HG03432 (cell line): ENCODE data around the gene TAS2R60.
"Not testable (repeated sequence)": the region's sequence is repeated elsewhere in the genome, so short reads cannot be mapped to it uniquely, and the experiment has no call there.

Experiments
- ATAC-seq: cut with Tn5 transposase; IDR thresholded peaks from one replicate; pipeline ENCODE4 v1.9.1; 2021; ENCODE audit warnings: mild to moderate bottlenecking, moderate library complexity; ENCODE audit not compliant: unreplicated experiment

The TAS2R60 gene, protein sequence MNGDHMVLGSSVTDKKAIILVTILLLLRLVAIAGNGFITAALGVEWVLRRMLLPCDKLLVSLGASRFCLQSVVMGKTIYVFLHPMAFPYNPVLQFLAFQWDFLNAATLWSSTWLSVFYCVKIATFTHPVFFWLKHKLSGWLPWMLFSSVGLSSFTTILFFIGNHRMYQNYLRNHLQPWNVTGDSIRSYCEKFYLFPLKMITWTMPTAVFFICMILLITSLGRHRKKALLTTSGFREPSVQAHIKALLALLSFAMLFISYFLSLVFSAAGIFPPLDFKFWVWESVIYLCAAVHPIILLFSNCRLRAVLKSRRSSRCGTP

DNA sequence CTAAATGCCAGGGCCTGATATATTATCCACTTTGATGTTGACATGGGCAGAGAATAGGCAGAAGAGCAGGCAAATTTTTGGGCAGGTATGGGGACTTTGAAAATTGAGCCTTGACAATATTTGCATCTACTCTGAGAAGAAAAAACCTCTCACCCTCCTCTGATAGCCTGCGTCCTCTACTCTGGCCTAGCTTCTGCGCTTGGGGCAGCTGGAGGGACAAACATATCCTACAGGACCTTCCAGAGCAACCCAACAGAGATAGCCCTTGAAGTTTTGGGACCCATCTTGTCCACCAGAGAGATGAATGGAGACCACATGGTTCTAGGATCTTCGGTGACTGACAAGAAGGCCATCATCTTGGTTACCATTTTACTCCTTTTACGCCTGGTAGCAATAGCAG lies at the start of gene TAS2R60:
TAS2R60 (plus strand) TSS at position 301 of the 400 bp plus-strand sequence; CDS start at position 301, 0 bp downstream.
- ATAC-seq, result no peak

DNA sequence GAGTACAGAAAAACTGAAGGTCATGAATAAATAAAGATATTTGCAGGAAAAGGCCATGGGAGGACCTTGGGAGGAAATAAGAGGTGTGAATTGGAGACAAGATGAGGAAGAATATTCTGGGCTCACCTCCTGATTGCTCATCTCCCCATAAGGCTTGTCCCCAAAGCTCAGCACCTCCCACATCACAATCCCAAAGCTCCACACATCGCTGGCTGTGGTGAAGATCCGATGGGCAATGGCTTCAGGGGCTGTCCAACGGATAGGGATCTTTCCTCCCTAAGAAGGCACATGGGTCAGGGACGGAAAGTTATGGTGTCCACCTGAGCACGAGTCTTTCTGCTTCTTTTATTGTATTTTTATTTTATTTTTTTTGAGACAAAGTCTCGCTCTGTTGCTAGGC lies 49.2 kb upstream of the TAS2R60 start:
- no peak for ATAC-seq

DNA sequence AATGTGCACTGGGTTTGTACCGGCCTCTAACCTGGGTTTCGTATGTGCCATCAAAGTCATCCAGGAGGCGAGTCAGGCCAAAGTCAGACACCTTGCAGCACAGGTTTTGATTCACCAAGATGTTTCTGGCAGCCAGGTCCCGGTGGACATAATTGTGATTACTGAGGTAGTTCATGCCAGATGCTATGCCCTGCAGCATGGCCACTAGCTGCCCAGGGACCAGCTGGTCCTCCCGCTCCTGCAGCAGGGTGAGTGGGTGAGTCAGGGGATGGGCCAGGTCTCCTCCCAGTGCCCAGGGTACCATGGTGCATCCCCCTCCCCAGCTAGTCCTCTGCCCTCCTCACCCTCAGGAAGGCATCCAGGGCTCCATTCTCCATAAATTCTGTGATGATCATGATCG lies 48.5 kb upstream of the TAS2R60 start:
- no peak for ATAC-seq

DNA sequence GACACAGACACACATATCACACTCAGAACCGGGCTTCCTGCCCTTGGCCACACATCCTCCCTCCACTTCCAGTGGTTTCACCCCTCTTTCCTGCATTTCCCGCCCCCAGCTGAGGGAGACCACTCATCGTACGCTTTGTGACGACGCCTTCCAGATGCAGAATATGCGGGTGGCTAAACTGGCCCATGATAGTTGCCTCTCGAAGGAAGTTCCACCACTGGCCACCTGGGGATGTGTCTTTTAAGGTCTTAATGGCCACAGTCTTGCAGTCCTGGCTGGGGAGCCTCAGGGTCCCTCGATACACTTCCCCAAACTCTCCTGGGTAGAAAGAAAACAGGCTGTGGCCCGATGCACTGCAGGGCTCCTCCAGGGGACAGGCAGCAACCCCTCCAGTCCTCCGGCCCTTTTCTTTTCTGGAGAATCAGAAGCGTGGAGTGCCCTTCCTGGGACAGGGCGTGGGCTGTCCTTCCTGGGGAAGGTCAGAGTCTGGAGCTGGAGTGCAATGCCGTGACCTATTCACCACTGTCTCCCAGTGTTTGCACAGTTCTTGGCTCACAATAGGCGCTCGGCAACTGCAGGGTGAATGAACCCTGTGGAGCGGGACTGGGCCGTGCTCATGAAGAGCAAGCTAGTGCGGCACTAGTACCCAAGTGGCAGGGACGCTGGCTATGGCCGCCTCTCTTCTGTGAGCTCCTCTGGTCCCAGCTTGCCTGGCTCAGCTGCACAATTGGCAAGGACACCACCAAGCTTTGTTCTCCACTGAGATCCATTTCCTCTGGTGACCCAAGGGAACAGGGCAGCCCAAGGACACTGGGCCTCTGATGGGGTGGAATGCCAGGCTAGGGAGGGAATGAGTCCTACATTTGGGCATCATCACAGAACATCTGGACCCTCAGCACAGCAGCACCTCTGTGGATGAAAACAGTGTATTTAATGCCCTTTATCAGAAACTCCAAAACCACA lies 47.8 kb upstream of the TAS2R60 start:
- ATAC-seq, result no peak

DNA sequence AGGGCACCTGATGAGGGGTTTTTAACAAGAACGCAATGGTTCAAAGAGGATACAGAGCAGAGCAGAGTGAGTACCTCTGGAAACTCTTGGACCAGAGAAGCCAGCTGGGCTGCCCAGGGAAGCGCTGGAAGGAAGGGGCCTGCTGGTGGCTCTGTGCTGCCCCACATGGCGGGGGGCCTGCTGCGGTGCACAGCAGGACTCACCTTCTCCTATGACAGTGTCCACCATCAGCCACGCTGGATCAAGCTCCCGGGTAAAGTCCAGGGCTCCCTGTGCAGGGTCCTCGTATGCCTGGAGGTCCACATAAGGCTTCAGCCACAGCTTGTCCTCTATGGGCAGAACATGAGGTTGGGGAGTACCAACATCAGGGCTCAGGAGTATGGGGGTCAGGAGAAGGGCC lies 47.1 kb upstream of the TAS2R60 start:
- ATAC-seq, result no peak

DNA sequence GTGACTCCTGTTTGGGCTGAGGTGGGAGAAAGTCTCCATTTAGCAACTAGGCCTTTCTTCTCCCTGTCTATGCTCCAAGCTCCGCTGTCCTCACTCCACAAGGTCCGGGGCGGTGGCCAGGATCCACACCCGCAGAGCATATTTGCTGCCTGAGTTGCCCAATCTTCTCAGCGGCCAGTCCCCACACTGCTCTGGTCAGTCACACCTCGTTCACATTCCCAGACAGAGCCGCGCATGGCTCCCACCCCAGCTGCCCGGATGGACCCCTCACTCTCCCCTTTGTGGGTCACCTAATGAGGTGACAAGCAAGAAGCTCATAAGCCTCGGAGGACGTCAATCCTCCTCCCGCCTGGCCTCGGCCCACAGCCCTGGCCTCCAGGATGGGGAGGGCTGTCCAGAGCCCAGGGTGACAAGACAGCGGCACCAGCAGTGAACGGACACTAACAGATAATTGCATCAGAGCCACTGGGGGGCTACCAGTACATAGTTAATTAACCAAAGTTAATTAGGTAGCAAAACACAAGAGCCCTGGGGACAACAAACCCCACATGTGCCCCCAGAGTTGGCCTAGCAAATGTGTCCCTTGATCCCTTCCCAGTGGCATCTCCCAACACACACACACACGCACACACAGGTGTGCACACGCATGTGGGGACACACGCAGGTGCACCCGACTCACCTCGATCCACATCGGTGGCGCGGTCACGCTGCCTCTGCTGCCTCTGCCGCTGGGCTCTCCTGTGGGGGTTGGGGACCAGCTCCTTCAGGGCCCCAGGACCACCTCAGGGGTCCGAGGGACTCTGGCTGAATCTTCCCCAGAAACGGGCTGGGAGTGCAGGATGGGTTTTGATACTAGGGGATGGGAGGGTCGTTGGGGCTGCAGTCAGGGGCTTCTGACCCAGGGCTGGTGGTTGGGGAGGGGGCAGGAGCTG lies 46.4 kb upstream of the TAS2R60 start:
- ATAC-seq, result no peak

DNA sequence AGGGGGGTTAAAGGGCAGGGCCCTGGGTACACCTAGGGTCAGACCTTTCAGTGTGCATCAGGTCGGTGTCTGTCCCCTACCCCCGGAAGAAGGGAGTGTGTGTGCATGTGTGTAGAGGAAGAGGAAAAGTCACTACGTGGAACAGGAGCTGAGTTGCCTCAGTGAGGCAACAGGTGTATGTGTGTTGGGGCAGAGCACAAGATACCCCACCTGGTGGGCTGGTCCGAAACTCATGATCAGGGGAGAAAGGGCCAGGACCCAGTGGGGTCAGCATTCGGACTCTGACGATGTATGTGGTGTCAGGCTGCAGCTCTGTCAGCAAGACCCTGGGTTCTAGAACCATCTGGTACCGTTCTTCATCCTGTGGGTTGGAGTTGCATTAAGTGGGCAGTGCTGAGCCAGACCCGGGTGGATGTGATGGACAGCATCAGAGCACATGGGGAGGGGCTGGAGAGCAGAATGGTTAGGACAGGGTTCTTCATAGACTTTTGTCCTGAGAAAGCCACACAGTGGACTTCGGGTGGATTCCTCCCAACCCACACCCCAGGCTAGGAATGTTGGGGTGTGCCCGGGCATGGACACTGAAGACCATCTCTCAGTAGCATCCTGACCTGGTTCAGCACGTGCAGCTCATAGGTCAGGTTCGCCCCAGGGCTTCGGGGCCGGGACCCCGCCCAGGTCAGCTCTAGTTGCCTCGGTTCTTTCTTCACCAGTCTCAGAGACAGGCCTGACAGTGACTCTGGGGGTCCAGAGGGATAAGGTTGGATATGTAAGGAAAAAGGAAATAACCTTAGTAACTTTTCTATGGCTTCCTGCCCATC lies 45.3 kb upstream of the TAS2R60 start:
- no peak for ATAC-seq

DNA sequence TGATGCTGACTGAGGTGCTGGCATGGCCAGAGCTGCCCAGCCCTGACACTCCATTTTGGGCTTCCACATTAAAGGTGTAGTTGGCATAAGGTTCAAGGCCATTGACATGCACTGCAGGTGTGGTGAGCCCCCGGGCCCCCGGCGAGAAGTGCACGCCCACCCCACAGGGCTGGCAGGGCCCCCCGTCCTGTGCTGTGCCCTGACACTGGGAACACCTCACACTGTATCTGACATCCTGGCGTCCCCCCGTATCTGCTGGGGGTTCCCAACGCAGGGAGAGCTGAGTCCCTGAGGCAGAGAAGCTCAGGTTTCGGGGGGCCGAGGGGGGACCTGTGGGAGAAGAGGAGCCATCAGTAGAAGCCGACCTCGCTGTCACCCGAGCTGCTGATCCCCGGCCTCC lies 44.6 kb upstream of the TAS2R60 start:
- ATAC-seq, result no peak

DNA sequence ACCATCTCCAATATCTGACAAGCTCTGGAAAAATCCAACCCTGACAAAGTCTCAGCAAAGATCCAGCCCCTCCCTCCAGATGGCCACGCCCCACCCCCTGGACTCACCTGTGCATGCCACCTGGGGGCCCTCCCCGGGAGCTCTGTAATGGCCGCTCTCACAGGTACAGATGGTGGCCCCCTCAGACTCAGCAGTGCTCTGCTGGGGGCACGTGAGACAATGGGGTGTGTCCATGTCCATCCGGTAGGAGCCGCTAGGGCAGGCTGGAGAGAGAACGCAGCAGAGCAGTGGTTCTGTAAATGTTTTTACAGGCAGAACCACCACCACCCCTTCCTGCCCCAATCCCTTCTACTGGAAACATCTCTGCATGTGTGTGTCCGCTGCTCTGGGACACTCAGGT lies 44.1 kb upstream of the TAS2R60 start:
- no peak for ATAC-seq

DNA sequence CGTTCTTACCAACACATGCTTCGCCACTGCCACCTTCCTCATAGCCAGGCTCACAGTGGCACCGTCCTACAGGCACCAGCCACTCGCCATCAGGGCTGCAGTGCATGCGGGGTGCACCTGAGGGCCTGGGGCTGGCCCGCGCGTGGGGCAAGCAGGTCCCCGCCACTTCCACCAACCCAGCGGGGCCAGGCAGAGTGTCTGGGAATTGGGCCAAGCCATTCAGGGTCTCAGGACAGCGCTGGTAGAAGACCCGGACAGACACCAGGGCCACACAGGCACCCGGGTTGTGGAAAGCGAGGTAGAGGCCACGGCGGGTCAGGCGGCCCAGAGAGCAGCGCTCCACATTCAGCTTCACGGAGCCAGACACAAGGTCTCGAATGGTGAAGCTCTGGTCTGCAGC lies 43.6 kb upstream of the TAS2R60 start:
- ATAC-seq, result no peak

DNA sequence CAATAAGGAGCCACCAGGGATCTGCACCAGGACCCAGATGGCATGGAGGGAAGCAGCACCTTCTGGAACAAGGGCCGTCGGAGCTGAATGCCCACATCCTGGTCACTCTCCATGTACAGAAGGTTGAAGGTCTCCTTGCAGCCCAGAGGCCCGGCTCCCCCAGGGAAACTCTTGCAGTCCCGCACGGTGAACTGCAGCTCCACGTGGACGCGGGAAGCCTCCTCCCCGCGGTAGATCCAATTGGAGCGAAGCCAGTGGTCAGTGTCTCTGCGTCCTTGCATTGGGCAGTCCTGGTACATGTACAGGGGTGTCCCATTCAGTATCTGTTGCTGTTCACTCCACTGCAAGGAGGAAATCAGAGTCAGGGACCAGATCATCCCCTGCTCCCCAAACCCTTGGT lies 42.0 kb upstream of the TAS2R60 start:
- ATAC-seq, result no peak

DNA sequence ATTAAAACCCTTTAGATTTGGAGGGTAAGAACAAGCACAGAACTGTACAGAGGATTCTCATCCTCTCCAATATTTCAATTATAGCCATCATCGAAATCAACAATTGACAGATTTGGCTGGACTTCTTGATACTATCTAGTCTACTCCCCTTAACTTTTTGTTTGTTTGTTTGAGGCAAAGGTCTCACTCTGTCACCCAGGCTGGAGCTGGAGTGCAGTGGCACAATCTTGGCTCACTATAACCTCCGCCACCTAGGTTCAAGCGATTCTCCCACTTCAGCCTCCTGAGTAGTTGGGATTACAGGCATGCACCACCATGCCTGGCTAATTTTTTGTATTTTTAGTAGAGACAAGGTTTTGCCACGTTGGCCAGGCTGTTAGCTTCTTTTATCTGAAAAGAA lies 41.0 kb upstream of the TAS2R60 start:
- ATAC-seq, result not testable (repeated sequence)

DNA sequence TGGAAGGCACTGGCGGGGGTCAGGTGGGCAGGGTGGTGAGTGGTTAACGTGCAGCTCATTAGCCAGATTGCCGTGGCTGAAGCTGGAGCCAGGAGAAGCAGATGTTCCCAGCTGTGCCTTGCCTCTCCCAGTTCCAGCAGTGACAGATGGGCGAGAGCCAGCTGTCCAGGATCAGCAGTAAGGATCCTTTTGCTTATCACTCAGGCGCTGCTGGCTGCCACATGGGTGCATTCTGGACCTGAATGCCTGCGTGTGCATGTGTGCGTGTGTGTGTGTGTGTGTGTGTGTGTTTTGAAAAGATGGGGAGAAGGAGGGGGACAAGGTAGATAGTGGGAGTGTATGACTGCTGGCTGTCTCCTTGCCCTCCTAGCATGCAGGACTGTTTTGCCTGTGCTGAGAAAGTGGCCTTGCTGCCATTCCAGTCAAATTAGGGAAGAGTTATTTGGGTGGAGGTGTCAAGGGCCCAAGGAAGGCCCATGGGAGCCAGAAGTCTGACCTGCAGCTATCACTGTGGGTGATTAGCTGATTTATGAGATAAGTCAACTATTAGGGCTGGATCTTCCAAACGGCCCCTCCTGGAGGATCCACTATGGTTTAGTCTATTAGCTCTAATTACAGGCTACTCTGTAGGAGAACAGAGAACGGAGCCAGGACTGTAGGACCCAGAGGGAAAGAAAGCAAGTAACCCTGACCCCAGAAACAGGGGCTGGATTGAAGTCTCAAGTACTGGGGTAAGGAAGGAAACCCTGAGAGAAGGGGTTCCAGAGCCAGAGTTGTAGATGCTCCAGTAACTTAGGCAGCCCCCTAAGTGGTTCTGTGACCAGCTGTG lies 37.9 kb upstream of the TAS2R60 start:
- no peak for ATAC-seq

DNA sequence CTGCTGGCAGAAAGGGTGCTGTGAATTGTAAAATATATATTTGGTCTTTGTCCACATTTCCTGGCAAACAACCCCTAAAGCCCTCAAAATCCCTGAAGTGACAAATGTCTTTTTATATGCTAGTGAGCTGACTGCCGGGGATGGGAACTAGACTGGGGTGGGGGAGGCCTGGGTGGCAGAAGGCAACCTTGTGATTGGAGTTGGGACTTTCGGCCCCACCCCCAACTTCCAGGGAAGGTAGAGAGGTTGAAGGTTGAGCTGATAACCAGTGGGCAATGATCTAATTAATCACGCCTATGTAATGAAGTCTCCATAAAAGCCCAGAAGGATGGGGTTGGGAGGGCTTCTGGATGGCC lies 37.3 kb upstream of the TAS2R60 start:
- ATAC-seq, result no peak

DNA sequence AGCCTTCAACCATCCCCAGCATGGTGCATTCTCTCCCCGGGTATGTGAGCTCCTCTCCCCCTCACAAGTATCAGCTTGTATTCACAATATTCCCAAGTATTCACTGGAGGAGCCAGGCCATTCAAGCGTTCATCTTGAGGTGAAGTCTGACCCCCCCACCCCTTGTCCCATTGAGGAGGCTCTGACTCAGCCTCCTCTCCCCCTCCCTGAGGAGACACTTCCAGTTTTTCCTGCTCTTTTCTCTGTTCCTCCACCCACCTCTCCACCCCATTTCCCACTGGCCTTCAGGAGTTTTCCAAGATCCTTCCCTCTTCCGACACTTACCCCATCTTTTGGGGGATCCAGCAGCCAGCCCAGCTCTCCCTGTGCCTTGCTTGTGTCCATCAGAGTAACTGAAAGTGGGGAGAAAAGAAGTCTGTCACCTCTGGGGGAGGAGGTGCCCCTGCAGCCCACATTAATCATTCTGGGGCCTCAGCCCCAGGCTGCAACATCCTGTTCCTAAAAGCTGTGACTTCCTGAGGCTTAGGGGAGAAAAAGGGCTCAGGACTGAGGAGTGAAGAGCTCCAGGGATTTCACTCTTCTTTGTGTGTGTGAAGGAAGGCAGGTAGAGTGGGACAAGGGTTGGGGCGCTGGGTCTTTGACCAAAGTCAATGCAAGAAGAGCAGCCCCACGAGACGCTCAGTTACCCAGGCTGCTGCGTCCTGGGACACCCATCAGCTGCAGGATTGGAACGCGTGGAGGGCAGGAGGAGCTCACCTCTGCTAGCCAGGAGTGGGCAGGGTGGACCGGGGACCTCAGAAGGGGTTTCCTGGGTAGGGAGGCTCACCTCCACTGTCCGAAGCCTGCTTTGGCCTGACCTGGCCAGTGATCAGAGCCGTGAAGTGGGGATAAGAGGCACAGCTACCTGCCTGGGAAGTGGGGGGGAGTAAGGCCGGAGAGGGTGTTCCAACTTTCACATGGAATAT lies 35.7 kb upstream of the TAS2R60 start:
- no peak for ATAC-seq

DNA sequence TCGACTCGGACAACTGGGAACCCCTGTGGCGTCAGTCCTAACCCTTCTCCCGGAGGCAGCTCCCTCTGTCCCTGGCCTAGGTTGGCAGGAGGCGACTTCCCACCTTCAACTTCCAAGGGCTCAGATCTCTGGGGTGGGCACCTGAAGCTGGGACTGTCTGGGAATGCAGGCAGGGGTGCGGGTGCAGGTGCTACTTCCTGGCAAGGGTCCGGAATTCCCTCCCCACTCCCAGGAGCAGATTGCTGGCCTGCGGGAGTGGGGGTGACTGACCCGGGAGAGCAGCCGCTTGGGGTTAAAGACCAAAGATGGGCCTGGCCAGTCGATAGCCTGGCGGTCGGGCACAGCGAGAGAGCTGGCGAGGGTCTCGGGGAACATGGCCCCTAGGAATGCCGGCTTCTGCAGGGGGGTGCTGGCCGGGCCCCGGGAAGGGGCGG lies 35.0 kb upstream of the TAS2R60 start:
- no peak for ATAC-seq

DNA sequence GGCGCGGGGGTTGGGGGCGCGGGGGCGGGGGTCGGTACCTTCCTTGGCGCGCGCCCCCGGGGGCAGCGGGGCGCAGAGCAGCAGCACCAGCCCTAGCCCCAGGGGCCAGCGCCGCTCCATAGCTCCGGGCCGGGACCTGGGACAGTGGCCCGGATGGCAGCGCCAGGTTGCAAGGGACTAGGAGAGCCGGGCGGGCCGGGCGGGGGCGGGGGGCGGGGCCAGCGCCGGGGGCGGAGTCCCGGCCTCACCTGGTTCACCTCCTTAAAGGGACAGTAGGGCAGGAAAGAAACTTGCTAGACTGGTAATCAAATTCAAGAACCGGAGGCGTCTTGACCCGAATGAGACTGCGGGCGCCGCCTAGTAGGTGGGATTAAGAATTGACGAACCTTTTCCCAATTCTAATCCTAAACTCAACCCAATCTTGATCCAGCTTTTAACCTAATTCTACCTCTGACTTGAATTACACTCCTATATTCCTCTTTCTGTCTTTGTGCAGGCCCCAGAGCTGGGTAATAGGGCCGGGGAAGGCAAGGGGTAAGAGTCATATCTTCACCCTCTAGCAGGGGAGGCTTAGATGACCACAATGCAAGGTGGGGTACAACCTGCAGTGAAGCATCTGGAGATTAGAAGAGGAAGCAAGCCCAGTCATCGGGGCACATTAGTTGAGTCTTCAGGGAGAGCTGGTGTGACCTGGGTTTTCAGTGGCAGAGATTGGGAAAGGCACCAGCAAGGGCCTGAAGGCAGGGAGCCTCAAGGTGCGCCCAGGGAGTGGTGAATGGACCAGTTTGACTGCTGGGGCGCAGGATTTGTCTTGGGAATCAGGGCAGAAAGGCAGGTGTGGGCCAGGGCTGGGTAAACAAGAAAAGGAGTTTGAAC lies 34.3 kb upstream of the TAS2R60 start, which contains the start of gene EPHA1:
EPHA1 (minus strand) TSS at position 171 of the 876 bp plus-strand sequence; CDS start at position 120, 51 bp downstream.
- ATAC-seq, result no peak
